OCI-LY3 (cell line): ENCODE data around the gene KIF20B.

Experiments used
- H2AFZ ChIP-seq: fragments of 200-600, 300-600 bp; shearing (Covaris generic); 2 replicates; pipeline ENCODE4 v1.6.0; 2014; ENCODE audit warnings: antibody characterized with exemption, low read depth, low read length
- H3K27ac ChIP-seq: fragments of 200-600, 300-600 bp; sonication (generic); 2 replicates; pipeline ENCODE4 v1.5.1; 2014; ENCODE audit warnings: mild to moderate bottlenecking, low read length, moderate library complexity, mixed read lengths
- H3K27me3 ChIP-seq: fragments of 200-600, 300-600 bp; sonication (generic); 2 replicates; pipeline ENCODE4 v1.6.1; 2014; ENCODE audit warnings: low read depth, low read length, mixed read lengths
- H3K36me3 ChIP-seq: fragments of 200-600, 300-600 bp; sonication (generic); replicated peaks from 2 replicates; pipeline ENCODE3; 2014; ENCODE audit warnings: low read depth, low read length, mixed read lengths
- H3K4me1 ChIP-seq: fragments of 300-600, 200-600 bp; sonication (generic); 2 replicates; pipeline ENCODE4 v1.6.1; 2014; ENCODE audit warnings: low read length, mixed read lengths
- H3K4me2 ChIP-seq: fragments of 200-600, 300-600 bp; sonication (generic); 2 replicates; pipeline ENCODE4 v1.6.1; 2014; ENCODE audit warnings: low read length, mixed read lengths
- H3K4me3 ChIP-seq: fragments of 300-600, 200-600 bp; sonication (generic); 2 replicates; pipeline ENCODE4 v1.5.1; 2014; ENCODE audit warnings: antibody characterized with exemption, mild to moderate bottlenecking, low read length, moderate library complexity
- H3K79me2 ChIP-seq: fragments of 300-600, 200-600 bp; shearing (Covaris generic); 2 replicates; pipeline ENCODE4 v1.6.1; 2014; ENCODE audit warnings: mild to moderate bottlenecking, low read length, mixed read lengths
- H3K9ac ChIP-seq: fragments of 300-600, 200-600 bp; shearing (Covaris generic); 2 replicates; pipeline ENCODE4 v1.6.0; 2014; ENCODE audit warnings: mild to moderate bottlenecking, low read length, moderate library complexity
- H3K9me3 ChIP-seq: fragments of 200-600, 300-600 bp; shearing (Covaris generic); 2 replicates; pipeline ENCODE4 v1.6.1; 2014; ENCODE audit warnings: low read length, mixed read lengths; ENCODE audit not compliant: insufficient read depth
- H4K20me1 ChIP-seq: fragments of 200-600, 300-600 bp; sonication (generic); 2 replicates; pipeline ENCODE4 v1.6.1; 2016; ENCODE audit warnings: low read length, mixed read lengths; ENCODE audit not compliant: insufficient read depth
- CTCF ChIP-seq: fragments of 200-600, 300-600 bp; sonication (generic); IDR thresholded peaks from 2 replicates; pipeline ENCODE4 v1.5.1; 2014; ENCODE audit warnings: antibody characterized with exemption, low read length, low read depth
- EZH2phosphoT487 ChIP-seq: fragments of 200-600 bp; shearing (Covaris generic); IDR thresholded peaks from 2 replicates; pipeline ENCODE4 v1.6.1; 2018; ENCODE audit warnings: antibody characterized with exemption, mixed run types, low read depth

Gene KIF20B

DNA sequence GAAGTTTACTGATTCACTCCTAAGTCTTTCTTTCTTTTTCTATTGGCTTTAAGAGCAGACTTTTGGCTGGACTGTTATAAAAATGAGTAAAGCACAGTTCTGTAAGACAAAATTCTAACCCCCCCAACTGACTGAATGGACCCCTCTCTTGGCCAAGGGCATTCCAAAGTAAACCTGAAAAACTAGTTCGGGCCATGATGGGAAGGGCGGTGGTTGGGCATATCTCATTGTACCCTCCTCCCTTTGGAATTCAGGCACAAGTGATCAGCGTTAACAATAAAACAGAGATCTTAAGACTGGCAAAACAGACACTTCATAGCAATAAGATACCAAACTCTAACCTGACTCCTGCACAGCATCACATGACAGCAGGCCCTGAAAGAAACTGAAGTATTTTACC lies 6.1 kb upstream of the KIF20B start:
- Histone ChIP-seq H3K9me3 (no peaks in the 10 kb centered on the region), H3K4me3 (no peak overlapping the region), H3K4me2 (no peak overlapping the region), H3K4me1 (peaks cover under 1% of the 10 kb centered on the region; the same call in 1 of the 2 replicates), H3K79me2 (no peaks in the 10 kb centered on the region), H3K27ac (no peak overlapping the region), H3K36me3 (no peaks in the 10 kb centered on the region), H2AFZ (no peak overlapping the region), H3K9ac (no peak overlapping the region), H3K27me3 (no peaks in the 10 kb centered on the region), H4K20me1 (no peaks in the 10 kb centered on the region)
- TF ChIP-seq CTCF: no peak
- TF ChIP-seq EZH2phosphoT487: no peak

DNA sequence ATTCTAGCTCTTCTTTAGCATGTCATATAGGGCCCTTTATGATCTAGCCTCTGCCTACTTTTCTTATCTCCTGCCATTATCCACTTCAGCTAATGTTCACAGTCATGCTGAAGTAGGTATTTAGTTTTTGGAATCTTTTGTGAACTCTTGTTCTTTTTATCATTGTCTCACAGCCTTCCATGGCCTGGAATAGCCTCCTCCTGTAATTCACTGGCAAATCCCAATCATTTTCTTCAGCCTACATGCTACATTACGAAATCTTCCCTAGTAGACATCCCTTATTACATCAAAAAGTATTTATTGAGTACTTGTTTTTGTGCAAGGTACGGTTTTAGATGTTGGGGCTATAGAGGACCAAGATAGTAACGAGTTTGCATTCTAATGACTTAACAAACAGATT lies 3.4 kb upstream of the KIF20B start:
- no peaks in the 10 kb centered on the region for H3K9me3 ChIP-seq
- H3K4me1 ChIP-seq: peaks cover 11% of the 10 kb centered on the region
- H3K4me2 ChIP-seq: no peak overlapping the region
- TF ChIP-seq EZH2phosphoT487 (no peak), CTCF (no peak)
- peaks cover 4% of the 10 kb centered on the region; the same call in 1 of the 2 replicates for H4K20me1 ChIP-seq
- H3K36me3 ChIP-seq: no peaks in the 10 kb centered on the region
- H3K4me3 ChIP-seq: no peak overlapping the region
- H3K27ac ChIP-seq: no peak overlapping the region
- H2AFZ ChIP-seq: no peak overlapping the region
- H3K9ac ChIP-seq: no peak overlapping the region
- H3K27me3 ChIP-seq: no peaks in the 10 kb centered on the region
- peaks cover 15% of the 10 kb centered on the region for H3K79me2 ChIP-seq

GRCh38 chr10:89699581-89700064 lies 1.8 kb upstream of the KIF20B start:
- no peaks in the 10 kb centered on the region for H3K36me3 ChIP-seq
- no peak overlapping the region for H3K9ac ChIP-seq
- no peak overlapping the region for H3K4me3 ChIP-seq
- no peaks in the 10 kb centered on the region for H3K9me3 ChIP-seq
- H4K20me1 ChIP-seq: peaks cover 6% of the 10 kb centered on the region; the same call in 1 of the 2 replicates
- peaks cover 17% of the 10 kb centered on the region for H3K4me1 ChIP-seq
- H3K79me2 ChIP-seq: peaks cover 32% of the 10 kb centered on the region
- no peak overlapping the region for H3K4me2 ChIP-seq
- TF ChIP-seq CTCF (no peak), EZH2phosphoT487 (no peak)
- H2AFZ ChIP-seq: no peak overlapping the region
- no peaks in the 10 kb centered on the region for H3K27me3 ChIP-seq
- H3K27ac ChIP-seq: no peak overlapping the region

DNA sequence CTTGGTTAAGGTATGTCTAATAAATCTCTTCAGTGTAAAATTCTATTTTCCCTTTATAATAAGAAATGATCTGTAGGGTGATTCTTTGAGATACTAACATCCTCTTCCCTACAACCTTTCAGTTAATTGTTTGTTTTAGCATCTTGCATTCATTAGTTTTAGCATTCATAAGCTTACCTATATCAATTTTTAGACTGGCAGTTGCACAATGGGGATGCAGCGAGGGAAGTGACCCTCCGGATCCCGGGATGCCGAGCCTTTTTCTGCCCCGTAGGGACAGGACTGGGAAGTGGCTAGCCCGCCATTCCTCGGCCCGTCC lies 508 bp upstream of the KIF20B start:
- Histone ChIP-seq H2AFZ (peak overlapping the region; percentile 92), H3K4me2 (peak overlapping the region; percentile 79), H3K27ac (peak overlapping the region; percentile 54), H3K36me3 (peaks cover 3% of the 10 kb centered on the region), H3K27me3 (no peaks in the 10 kb centered on the region), H3K9me3 (no peaks in the 10 kb centered on the region), H3K4me3 (peak overlapping the region; percentile 96), H3K4me1 (peaks cover 24% of the 10 kb centered on the region), H4K20me1 (peaks cover 10% of the 10 kb centered on the region; the same call in 1 of the 2 replicates), H3K79me2 (peaks cover 44% of the 10 kb centered on the region), H3K9ac (peak overlapping the region; percentile 81)
- TF ChIP-seq EZH2phosphoT487 (no peak), CTCF (no peak)
